ENCODE data around the gene MRPS31.

The MRPS31 gene

DNA sequence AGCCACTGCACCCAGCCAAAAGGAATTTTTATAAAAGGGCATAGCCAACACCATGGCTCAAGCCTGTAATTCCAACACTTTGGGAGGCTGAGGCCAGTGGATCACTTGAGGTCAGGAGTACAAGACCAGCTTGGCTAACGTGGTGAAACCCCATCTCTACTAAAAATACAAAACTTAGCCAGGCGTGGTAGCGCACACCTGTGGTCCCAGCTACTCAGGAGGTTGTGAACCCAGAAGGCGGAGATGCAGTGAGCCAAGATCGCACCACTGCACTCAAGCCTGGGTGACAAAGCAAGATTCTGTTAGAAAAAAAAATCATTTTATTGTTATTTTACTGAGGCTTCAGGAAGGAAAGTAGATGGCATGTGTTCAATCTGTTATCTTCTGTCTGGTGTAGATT, 73.3 kb downstream of the MRPS31 start:
- no peaks in the 10 kb centered on the region for H3K36me3 Mint-ChIP-seq (ENCODE audit: low read depth)
- DNase-seq, result no peak
- H3K9me3 Mint-ChIP-seq, result peaks cover 11% of the 10 kb centered on the region
- H3K27ac Mint-ChIP-seq, result no peak overlapping the region
- no peak for TF ChIP-seq CTCF (IDR thresholded peaks at IDR 0.05)
- no peaks in the 10 kb centered on the region for H3K27me3 Mint-ChIP-seq (ENCODE audit: low read depth, poor library complexity)
- no peaks in the 10 kb centered on the region for H3K4me1 Mint-ChIP-seq
- no peak overlapping the region for H3K4me3 Mint-ChIP-seq

DNA sequence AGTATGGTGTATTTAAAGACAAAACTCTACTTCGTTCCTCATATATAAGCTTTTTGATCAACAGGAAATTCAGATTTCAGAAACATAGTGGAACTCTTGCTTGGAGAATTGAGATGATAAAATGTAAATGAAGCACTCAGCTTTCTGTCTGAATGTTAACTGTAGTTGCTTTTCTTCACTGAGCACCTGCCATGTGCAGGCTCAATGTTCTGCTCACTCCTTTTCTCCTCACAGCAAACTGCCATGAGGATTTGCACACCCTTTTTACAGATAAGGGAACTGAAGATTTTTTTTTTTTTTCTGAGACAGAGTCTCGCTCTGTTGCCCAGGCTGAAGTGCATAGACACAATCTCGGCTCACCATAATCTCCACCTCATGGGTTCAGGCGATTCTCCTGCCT, 76.6 kb downstream of the MRPS31 start:
- H3K4me1 Mint-ChIP-seq, result no peaks in the 10 kb centered on the region
- no peaks in the 10 kb centered on the region for H3K27me3 Mint-ChIP-seq (ENCODE audit: low read depth, poor library complexity)
- TF ChIP-seq CTCF (IDR thresholded peaks at IDR 0.05), result no peak
- no peak overlapping the region for H3K4me3 Mint-ChIP-seq
- H3K9me3 Mint-ChIP-seq, result peaks cover 11% of the 10 kb centered on the region
- no peak for DNase-seq
- no peaks in the 10 kb centered on the region for H3K36me3 Mint-ChIP-seq (ENCODE audit: low read depth)
- H3K27ac Mint-ChIP-seq, result no peak overlapping the region

DNA sequence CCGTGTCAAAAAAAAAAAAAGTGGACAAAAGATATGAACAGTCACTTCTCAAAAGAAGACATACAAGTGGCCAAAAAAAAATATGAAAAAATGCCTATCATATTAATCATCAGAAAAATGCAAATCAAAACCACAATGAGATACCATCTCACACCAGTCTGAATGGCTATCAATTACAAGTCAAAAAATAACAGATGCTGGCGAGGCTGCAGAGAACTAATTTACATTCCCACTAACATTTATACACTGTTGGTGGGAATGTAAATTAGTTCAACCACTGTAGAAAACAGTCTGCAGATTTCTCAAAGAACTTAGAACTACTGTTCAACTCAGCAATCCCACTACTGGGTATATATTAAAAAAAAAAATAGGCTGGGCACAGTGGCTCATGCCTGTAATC, 78.0 kb downstream of the MRPS31 start:
- peaks cover 6% of the 10 kb centered on the region for H3K9me3 Mint-ChIP-seq
- TF ChIP-seq CTCF (IDR thresholded peaks at IDR 0.05), result no peak
- H3K27ac Mint-ChIP-seq, result no peak overlapping the region
- DNase-seq, result no peak
- H3K27me3 Mint-ChIP-seq (ENCODE audit: low read depth, poor library complexity), result no peaks in the 10 kb centered on the region
- H3K36me3 Mint-ChIP-seq (ENCODE audit: low read depth), result no peaks in the 10 kb centered on the region
- H3K4me3 Mint-ChIP-seq, result no peak overlapping the region
- H3K4me1 Mint-ChIP-seq, result no peaks in the 10 kb centered on the region

GRCh38 chr13:40688781-40689180, 82.2 kb downstream of the MRPS31 start:
- Mint-ChIP-seq H3K27me3 (ENCODE audit: low read depth, poor library complexity) (peaks cover 4% of the 10 kb centered on the region), H3K4me3 (no peak overlapping the region), H3K9me3 (no peaks in the 10 kb centered on the region), H3K4me1 (no peaks in the 10 kb centered on the region), H3K27ac (no peak overlapping the region), H3K36me3 (ENCODE audit: low read depth) (no peaks in the 10 kb centered on the region)
- DNase-seq, result no peak
- no peak for TF ChIP-seq CTCF (IDR thresholded peaks at IDR 0.05)

- peak; percentile 75 for TF ChIP-seq CTCF (IDR thresholded peaks at IDR 0.05)
- Mint-ChIP-seq H3K9me3 (no peaks in the 10 kb centered on the region), H3K4me3 (no peak overlapping the region), H3K4me1 (peaks cover 13% of the 10 kb centered on the region), H3K36me3 (ENCODE audit: low read depth) (no peaks in the 10 kb centered on the region), H3K27ac (no peak overlapping the region), H3K27me3 (ENCODE audit: low read depth, poor library complexity) (peaks cover 4% of the 10 kb centered on the region)
- DNase-seq, result no peak
These were observed 88.3 kb downstream of the MRPS31 start for GRCh38 chr13:40682449-40683240.
